GM18907 (cell line): ENCODE results near the gene IREB2.
"Not testable (repeated sequence)": the region's sequence is repeated elsewhere in the genome, so short reads cannot be mapped to it uniquely, and the experiment has no call there.

ENCODE experiments used
- ATAC-seq: cut with Tn5 transposase; IDR thresholded peaks from one replicate; pipeline ENCODE4 v1.9.1; 2021; ENCODE audit warnings: mild to moderate bottlenecking, moderate library complexity; ENCODE audit not compliant: unreplicated experiment

Gene IREB2, protein sequence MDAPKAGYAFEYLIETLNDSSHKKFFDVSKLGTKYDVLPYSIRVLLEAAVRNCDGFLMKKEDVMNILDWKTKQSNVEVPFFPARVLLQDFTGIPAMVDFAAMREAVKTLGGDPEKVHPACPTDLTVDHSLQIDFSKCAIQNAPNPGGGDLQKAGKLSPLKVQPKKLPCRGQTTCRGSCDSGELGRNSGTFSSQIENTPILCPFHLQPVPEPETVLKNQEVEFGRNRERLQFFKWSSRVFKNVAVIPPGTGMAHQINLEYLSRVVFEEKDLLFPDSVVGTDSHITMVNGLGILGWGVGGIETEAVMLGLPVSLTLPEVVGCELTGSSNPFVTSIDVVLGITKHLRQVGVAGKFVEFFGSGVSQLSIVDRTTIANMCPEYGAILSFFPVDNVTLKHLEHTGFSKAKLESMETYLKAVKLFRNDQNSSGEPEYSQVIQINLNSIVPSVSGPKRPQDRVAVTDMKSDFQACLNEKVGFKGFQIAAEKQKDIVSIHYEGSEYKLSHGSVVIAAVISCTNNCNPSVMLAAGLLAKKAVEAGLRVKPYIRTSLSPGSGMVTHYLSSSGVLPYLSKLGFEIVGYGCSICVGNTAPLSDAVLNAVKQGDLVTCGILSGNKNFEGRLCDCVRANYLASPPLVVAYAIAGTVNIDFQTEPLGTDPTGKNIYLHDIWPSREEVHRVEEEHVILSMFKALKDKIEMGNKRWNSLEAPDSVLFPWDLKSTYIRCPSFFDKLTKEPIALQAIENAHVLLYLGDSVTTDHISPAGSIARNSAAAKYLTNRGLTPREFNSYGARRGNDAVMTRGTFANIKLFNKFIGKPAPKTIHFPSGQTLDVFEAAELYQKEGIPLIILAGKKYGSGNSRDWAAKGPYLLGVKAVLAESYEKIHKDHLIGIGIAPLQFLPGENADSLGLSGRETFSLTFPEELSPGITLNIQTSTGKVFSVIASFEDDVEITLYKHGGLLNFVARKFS

DNA sequence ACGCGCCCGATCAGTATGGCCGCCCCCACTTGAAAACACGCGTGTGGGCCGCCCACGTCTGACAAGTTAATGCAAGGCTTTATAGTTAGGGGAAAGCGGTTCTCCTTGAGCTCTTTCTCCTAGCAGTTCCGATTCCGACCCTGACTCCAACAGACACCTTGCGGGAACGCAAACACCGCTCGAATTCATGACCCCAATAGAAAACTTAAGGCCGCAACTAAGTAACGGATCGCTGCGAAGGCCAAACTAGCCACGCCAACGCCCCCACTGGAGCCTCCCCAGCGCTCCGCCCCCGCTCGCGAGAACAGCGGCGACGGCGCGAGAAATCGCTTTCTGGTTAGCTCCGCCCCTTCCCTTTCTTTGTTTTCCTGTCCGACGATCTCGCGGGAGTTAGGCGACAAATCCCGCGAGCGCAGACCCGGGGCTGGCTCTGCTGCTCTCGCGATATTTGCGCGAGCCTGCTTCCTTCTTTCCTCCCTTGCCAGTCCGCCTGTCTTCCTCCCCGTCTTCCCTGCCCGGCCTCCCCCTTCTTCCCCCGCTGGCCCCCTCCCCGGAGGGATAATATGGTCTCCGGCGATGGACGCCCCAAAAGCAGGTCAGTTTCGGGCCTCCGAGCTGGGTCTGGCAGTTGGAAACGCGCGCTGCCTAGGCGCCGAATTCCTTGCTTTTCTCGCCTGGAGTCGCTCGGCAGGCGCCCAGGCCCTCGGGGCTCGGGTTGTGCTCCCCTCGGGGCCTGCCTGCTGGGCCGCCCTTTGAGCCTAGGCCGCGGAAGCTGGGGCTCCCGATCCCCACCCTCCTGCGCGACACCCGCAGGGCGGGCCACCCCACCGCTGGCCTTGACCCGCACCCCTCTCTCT lies at the start of gene IREB2:
TSS of gene IREB2 (plus strand) at position 455 of the 857 bp plus-strand sequence. CDS start at position 577, 122 bp downstream.
- ATAC-seq, result peak; percentile 86

DNA sequence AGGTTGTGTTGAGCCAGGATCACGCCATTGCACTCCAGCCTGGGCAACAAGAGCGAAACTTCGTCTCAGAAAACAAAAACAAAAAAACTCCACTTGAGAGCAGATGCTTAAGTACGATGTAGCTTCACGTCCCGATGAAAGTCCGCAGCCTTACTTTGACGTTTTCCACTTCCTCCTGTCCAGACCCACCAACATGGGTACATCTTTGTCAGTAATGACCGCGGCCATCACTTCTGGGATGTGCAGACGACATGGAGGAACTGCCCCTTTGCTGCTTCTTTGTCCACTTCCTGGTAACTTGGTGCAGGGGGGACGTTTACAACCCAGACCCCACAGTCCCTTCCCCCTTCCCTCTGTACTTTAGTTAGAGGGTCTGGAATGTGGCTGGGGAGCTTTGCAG lies 49.2 kb upstream of the IREB2 start:
- ATAC-seq, result no peak

DNA sequence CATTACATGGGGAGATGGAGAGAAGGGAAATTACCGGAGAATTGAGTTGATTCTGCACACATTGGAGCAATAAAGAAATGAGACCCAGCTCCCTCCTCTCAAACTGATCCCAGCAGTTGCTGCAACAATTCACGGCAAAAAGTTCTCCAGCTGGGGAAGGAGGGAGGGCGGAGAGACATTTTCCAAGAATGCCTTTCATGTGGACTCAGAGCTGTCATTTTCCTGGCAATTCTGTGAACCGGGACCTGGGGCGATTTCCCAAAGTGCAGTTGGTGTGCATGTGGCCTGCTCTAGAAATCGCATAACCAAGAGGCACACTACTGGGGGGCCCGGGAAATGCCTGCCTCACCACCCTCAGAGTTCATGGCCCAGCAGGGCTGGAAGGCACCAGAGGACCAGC lies 48.7 kb upstream of the IREB2 start:
- no peak for ATAC-seq

DNA sequence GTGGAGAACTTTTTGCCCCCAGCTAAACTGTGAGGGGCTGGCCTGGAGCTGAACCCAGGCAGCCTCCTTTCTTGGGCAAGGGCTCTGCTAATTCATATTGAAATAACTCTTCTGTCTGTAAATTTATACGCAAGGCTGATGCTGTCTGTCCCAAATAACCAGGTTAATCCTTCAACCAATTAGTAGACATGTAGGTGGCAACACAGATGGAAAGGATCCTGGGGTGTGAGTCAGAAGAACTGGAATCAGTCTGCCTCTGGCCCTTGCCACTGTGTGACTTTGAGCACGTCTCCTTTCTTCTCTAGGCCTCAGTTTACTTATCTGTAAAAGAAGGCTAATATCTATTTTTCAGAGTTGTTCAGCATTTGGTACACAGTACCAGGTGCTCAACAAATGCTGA lies 48.3 kb upstream of the IREB2 start:
- no peak for ATAC-seq

DNA sequence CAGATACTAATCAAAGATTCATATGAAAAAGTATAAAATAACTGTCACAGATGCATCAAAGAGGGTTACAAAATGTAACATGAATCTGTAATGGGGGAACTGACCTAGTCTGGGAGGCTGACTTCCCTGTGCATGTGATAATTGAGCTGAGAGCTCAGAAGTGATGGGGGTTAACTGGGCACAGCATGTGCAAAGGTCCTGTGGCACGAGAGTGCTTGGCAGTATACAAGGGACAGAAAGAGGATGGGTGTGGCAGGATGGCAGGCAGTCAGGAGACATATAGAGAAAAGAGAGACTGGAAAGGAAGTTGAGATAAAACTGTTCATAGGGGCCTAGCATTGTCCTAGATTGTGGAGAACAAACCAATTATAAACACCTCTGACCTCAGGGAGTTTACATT lies 47.8 kb upstream of the IREB2 start:
- ATAC-seq, result no peak

DNA sequence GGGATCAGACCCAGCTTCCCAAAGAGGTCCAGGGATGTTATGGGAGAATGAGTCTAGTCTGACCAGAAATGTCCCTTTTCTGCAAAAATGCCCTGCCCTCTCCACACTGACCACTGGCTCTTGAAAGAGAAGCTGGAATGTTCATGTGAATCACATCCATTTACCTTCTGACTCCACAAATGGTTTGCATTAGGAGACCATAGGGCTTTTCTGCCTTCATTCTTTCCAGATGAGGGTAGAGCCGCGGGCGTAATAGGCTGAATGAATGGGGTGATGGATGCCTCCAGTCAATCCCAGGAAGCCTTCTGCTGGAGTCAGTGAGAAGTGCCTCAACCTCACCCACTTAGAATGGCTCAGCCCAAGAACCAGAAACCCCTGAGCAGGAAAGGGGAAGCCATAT lies 47.2 kb upstream of the IREB2 start:
- no peak for ATAC-seq

DNA sequence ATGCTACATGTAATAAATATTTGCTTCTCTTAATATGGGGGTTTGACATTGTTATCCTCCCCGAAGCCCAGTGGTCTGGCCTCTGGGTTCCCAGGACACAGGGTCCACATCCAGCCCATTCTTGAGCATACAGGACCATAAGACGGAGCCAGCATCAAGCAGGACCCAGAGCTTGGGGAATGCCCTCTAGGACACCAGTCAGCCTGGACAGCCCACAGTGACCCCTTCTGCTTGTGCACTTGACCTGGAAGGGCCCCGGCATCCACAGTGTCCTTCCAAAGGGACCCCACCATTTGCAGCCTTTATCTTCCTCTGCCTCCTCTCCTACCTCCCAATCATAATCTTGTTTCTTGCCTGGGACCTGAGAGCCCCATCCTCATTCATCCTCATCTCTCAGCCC lies 46.2 kb upstream of the IREB2 start:
- ATAC-seq, result no peak

DNA sequence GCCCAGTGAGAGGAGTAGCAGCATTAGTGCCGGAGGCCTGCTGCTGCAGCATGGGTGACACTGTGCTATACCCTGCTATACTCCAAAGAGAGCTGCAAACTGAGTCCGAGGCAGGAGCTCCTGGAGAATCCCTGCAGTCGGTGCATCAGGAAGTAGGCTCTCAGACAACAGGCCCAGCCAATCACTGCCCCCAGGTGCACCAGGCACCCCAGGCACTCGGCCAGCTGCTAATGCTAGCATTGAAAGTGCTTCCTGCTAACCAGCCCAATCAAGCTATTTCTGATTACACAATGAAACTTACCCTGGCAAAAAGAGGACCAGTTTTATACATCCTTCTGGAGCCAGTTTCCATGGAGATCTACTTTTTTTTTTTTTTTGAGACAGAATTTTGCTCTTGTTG lies 45.6 kb upstream of the IREB2 start:
- no peak for ATAC-seq

DNA sequence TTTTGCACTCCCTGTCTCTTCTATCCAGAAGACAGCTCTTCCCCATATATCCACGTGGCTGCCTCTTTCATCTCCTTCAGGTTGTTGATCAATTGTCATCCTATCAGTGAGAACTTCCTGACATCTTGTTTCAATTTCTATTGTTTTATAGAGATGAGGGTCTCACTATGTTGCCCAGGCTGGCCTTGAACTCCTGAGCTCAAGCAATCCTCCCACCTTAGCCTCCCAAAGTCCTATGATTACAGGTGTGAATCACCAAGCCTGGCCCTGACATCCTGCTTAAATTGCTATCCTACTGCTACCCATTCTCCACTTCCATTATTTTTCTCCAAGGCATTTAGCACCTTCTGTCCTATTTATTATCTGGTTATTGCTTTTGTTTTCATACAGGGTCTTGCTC lies 44.9 kb upstream of the IREB2 start:
- no peak for ATAC-seq

DNA sequence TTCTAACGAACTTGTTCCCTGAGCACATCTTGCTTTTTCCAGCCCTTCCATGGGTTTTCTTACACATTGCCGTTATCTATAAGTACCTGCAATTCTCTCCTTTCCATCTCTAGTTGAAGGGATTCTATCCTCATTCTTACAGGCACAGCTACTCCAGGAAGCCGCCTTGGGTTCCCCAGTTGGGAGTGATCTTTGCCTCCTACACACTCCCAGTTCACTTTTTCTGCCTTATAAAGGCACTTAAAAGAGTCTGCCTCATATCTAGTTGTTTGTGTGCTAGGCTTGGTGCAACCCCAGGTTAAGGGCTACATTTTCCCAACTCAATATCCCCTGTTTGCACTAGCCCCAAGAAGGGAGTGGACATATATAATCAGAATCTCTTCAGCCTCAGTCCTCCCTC lies 44.0 kb upstream of the IREB2 start:
- no peak for ATAC-seq

DNA sequence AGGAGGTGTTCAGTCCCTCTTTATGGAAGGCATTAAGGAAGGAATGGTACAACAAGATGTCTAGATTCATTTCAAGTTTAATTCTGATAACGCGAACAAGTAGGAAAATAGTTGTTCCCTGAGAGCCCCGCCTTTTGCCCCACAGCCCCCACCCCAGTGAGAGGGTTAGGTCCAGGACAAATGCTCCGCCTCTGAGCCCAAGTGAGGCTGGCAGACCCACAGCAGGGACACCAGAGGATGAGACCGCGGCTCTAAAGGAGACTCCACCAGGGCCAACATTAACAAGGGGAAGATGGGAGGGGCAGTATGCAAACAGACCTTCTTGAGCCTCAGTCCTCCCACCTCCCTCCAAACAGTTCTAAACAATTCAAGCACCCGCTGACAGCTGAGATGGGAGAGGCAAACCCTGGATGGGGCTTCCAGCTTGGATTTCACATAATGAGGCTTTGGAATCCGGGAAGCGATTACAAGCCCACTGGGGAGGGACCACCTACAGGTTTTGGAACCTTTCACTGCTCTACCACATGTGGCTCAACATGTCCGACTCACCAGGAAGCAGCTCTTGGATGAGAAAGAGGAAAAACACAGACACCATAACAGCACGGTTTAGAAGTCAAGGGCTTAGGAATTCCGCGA lies 42.9 kb upstream of the IREB2 start:
- ATAC-seq, result no peak

DNA sequence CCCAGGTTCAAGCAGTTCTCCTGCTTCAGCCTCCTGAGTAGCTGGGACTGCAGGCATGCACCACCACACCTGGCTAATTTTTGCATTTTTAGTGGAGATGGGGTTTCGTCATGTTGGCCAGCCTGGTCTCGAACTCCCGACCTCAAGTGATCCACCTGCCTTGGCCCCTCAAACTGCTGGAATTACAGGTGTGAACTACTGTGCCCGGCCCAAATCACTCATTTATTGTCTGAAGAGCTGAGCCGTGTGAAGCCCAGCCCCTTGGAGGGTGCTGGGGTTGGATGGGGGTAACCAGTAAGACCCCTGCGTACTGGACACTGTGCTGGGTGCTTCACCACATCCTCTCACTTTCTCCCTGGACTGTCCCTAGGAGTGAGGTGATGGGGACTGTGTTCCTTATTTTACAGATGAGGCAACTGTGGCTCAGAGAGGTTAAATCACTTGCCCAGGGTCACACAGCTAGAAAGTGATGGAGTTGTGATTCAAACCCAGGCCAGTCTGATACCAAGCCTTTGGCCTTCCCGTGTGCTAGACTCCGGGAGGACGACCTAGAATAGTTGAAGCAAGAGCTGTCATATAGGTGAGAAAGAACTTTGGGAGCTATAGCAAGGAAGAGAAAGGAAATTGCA lies 41.7 kb upstream of the IREB2 start:
- ATAC-seq, result no peak

DNA sequence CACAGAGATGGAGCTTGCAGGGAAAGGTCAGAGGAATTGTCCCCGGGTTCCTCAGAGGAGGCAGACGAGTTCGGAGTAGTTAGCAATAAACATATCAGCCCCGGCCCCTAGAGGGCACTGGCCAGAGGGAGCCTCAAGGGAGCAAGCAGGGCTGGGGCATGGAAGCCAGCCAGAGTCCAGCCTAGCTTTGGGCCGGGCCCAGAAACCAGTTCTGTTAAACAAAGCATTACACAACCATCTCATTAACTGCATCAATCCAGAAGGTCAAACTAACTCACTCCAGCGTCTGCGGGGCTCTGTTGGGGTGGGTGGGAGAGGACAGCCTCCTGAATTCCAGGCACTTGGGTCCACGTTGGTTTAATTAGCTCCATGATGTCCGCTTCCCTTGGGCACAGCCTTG lies 41.0 kb upstream of the IREB2 start:
- ATAC-seq, result no peak

DNA sequence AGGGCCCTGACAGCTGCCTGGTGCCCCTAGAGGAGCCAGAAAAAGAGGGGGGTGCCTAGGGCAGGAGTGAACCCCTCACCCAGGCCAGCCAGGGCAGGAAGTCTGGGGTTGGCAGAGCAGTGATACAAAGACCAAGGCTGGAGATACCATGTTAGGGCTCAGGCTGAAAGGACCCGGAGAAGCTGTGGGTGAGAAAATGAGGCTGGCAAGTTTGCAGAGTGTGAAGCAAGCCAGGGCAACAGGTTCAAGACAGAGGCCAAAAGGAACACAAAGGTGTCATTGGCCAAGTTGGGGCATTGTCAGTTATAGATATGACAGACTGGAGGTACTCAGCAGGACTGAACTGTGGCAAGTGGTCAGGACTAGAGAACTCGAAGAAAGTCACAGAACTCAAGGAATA lies 40.6 kb upstream of the IREB2 start:
- no peak for ATAC-seq

DNA sequence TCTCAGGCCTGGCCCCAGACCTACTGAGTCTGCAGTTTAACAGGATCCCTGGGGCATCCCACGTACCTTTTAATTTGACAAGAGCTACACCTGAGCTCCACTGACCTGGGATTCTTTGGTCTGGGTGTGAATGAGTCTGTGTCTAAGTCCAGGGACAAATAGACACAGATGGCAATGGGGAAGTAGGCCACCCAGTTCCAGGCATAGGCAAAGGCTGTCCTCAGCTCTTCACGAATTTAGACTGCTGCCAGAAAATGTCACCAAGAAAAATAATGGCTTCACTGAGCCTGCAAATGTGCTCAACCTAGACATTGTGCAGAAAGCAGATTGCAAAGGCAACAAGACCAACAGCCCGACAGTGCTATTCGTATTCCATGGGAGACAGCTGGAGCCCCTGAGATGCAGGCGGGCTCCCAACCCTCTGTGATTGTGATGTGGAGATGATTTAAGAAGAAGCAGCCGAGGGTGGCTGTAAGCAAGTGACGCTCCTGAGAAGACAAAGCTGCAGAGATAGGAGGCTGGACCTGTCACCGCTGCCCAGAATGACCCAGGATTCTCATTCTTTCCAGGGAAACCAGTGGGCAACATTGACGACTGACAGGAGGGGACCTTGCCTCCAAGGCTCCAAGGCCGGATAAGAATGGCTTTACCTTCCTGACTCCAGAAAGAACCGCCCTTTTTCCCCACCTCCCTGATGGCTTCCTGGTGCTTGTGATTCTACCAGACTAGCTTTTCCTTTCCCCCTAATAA lies 39.8 kb upstream of the IREB2 start:
- ATAC-seq, result no peak

DNA sequence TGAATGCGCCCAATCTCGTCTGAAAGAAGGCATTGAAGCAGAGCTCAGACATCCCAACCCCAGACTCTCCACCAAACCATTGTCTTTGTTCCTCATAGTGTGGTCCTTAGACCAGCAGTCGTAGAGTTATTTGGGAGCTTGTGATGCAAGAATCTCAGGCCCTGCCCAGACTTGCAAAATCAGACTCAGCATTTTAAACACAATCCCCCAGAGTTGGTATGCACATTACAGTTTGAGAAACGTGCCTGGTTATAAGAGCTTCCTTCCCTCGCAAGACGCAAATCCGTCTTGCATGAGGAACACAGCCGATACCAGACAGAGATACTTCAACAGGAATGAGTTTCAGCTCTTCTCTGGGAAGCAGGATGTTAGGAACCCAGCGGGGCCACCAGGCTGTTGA lies 38.9 kb upstream of the IREB2 start:
- ATAC-seq, result no peak

DNA sequence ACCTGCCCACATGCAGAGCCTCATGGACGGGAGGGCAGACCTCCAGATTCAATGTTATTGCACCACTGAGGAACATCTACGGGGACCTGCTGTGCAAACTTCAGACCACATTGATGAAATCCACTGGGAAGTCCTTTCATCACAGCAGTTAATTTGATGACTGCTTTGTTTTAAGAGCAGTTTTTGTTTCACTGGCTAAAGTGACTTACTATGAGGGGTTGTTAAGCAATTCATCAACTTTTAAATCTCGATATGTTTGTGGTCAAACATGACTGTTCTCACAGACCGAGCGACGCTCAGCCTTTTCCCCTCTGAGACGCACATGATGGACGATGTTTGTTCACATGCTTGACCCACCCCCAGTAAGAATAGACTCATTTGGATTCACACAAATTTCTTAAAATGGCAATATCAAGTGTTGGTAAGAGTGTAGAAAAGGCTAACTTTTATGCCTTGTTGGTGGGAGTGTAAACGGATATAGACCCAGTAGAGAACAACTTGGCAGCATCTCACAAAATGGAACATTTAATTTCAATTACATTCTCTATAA lies 35.9 kb upstream of the IREB2 start:
- no peak for ATAC-seq

DNA sequence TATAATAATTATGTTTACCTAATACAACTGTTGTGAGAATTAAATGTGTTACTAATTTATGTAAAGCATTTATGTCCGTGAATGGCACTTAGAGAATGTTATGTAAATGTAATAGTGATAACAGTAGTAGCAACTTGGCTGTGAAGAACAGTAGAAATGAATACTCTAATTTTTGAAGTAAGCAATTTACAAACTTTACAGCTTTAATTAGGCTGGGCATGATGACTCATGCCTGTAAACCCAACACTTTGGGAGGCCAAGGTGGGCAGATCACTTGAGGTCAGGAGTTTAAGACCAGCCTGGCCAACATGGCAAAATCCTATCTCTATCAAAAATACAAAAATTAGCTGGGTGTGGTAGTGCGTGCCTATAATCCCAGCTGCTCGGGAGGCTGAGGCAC lies 33.9 kb upstream of the IREB2 start:
- ATAC-seq, result no peak

DNA sequence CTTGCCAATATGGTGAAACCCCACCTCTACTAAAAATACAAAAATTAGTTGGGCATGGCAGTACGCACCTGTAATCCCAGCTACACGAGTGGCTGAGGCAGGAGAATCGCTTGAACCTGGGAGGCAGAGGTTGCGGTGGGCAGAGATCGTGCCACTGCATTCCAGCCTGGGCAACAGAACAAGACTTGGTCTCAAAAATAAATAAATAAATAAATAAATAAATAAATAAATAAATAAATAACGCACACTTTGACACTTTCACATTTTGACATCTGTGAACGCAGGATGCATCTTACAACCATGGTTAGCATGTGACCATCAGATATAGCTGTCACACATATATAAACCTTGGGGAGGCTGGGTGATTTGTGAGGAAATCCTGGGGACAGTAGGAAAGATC lies 33.2 kb upstream of the IREB2 start:
- ATAC-seq, result not testable (repeated sequence)
